ENCODE results near the gene NTM.

Gene NTM

DNA sequence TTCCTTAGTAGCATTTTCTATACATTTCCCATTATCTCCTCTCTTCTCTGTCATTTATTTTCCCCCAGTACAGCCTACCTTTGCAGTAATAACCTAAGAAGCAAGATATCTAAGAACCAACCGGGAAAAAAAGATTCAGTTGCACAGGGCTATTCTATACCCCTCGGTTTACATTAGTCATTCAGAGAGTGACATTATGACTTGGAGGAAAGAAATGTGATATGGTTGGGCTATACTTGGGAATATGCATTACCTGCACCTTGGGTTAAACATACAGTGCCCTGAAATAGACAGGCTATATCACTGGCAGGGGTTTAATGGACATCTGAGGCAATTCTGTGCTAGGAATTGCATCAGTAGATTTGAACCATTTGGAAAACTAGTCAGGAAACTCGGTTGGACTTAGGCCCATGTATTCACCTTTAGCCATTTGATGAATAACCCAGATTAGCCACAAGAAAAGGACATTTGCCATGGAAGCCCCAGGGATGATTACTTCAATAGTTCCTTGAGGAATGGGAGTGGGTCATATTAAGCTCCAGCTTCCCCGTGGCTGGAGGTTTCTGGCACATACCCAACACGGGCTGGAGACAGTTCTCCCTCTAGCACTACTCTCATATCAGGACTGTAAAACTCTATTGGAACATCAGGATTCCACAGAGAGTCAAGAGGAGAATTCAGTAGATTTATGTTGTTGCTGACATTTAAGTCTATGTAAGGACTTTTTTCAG lies 973.2 kb downstream of the NTM start:
- peaks cover 0 to 5% of the 10 kb centered on the region in 2 donors for H3K9me3 ChIP-seq (ENCODE audit: control insufficient read depth in 2 of 2, low read length in 2 of 2)
- no peaks in the 10 kb centered on the region for H3K4me1 ChIP-seq (ENCODE audit: control insufficient read depth in 2 of 2, insufficient read depth in 2 of 2, low read length in 2 of 2)
- no peaks in the 10 kb centered on the region for H3K36me3 ChIP-seq (ENCODE audit: control insufficient read depth in 2 of 2, insufficient read depth in 2 of 2, low read length in 2 of 2)
- H3K27ac ChIP-seq (ENCODE audit: low read depth in 2 of 2, low read length in 2 of 2) = no peak overlapping the region
- no peak overlapping the region for H3K9ac ChIP-seq (ENCODE audit: low read depth in 1 of 2, low read length in 2 of 2)
- H3K27me3 ChIP-seq (ENCODE audit: control insufficient read depth in 2 of 2, insufficient read depth in 2 of 2, low read length in 2 of 2) = no peaks in the 10 kb centered on the region
- no peak overlapping the region for H3K4me3 ChIP-seq (ENCODE audit: low read length in 2 of 2)

DNA sequence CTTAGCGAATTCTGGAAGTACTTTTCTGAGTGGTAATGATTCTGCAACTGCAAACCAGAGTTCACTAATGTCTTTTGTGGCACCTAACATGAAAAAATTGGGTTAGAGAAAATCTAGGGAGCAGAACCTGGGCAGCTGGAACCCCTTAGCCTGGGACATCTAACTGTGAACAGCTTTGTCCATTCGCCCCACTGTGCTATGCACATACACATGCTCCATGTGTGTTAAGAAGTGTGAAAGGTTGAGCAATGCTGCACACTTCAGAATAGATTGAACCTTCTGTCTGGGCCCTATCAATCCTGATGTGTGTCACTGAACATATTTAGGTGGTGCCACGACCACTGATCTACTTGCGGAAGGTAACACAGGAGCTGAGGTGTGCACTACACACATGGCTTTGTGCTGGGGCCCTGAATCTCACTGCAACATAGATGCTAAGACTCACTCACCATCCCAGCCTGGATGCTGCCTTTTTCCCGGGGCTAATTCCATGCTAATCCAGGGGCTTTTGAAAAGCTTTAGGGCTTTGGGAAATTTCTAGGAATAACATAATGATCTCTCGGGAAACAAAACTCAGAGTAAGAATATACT lies 976.2 kb downstream of the NTM start:
- Histone ChIP-seq H3K27ac (ENCODE audit: low read depth in 2 of 2, low read length in 2 of 2) (no peak overlapping the region), H3K36me3 (ENCODE audit: control insufficient read depth in 2 of 2, insufficient read depth in 2 of 2, low read length in 2 of 2) (no peaks in the 10 kb centered on the region), H3K4me3 (ENCODE audit: low read length in 2 of 2) (no peak overlapping the region), H3K27me3 (ENCODE audit: control insufficient read depth in 2 of 2, insufficient read depth in 2 of 2, low read length in 2 of 2) (no peaks in the 10 kb centered on the region), H3K9me3 (ENCODE audit: control insufficient read depth in 2 of 2, low read length in 2 of 2) (no peaks in the 10 kb centered on the region), H3K9ac (ENCODE audit: low read depth in 1 of 2, low read length in 2 of 2) (no peak overlapping the region), H3K4me1 (ENCODE audit: control insufficient read depth in 2 of 2, insufficient read depth in 2 of 2, low read length in 2 of 2) (no peaks in the 10 kb centered on the region)

DNA sequence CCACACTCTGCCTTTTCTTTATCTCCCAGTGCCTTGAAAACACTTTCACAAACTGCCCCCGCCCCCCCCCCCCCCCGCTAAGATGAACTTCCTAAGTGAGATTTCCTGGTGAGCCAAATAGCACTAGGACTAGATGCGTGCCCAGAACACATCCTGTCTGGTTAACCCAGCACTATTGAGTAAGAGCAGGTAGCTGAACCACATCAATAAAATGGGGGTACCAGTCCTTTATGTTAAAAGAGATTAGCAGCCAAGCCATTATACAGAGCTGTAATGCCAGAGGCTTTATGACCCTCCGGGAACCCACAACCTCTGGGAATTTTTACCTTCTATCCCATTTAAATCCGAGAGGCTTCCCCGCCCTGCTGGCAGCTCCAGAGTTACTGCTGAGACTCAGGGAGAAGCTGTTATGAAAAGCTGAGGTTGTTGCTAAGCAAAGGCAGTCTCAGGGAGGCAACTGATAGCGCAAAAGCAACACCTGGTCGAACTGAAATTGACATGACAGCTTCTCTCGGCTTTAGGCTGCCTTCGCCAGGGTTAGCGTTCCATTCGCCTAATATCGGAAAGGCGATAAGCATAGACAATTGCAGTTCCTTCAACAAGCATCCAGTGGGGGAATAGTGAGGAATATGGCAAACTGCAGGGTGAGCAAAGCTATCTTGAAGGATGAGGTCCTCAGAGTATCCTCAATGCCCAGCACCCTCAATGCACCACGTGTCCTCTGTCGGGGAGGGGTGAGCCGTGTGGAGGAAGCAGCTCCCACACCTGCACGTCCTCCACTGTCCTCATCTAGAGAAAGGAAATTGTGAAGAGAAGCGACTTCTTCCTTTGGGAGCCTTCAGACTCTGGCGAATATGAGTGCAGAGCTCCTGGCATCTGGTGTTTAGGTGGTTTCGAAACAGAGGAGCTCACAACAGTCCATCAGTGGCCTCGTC lies 977.0 kb downstream of the NTM start:
- Histone ChIP-seq H3K4me1 (ENCODE audit: control insufficient read depth in 2 of 2, insufficient read depth in 2 of 2, low read length in 2 of 2) (no peaks in the 10 kb centered on the region), H3K27me3 (ENCODE audit: control insufficient read depth in 2 of 2, insufficient read depth in 2 of 2, low read length in 2 of 2) (no peaks in the 10 kb centered on the region), H3K9ac (ENCODE audit: low read depth in 1 of 2, low read length in 2 of 2) (no peak overlapping the region), H3K9me3 (ENCODE audit: control insufficient read depth in 2 of 2, low read length in 2 of 2) (no peaks in the 10 kb centered on the region), H3K27ac (ENCODE audit: low read depth in 2 of 2, low read length in 2 of 2) (no peak overlapping the region), H3K4me3 (ENCODE audit: low read length in 2 of 2) (no peak overlapping the region), H3K36me3 (ENCODE audit: control insufficient read depth in 2 of 2, insufficient read depth in 2 of 2, low read length in 2 of 2) (no peaks in the 10 kb centered on the region)

DNA sequence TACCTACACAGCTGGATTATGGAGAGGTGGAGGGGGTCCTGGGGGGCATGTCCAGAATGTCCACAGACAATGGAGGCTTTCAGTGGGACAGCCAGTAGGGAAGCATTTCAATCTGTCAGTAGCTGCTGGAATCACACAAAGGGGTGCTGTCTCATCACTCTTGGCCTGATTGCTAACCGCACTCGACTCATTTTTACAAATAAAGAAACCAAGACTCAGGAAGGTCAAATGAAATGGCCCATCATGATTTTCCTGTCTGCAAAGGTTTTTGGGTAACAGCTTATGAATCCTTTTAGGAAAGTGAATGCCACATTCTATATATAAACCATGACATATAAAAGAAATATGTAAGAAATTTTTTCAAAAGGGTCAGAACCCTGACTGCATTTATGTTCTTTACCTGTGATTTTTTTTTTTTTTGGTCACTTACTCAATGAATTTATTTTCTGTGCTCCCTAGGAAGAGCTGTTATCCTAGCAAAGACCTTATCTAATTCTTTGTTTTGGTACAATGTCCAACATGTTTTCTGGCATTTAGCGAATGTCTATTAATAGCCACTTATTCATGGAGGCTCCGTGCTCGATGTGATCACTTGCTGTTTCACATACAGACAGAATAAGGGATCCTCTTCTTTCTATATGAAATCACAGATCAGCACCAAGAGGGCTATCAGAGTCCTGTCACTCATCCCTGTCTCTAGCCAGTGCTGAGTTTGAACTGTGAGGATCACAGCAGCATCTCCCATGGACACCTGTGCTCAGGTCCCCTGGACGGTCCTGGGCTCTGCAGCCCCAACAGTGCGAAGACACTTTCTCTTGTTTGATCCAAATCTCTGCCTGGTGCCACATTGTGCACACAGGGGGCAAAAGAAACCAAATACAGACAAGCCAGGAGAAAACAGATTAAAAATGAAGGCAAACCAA lies 979.7 kb downstream of the NTM start:
- no peaks in the 10 kb centered on the region for H3K36me3 ChIP-seq (ENCODE audit: control insufficient read depth in 2 of 2, insufficient read depth in 2 of 2, low read length in 2 of 2)
- H3K9me3 ChIP-seq (ENCODE audit: control insufficient read depth in 2 of 2, low read length in 2 of 2) = no peaks in the 10 kb centered on the region
- H3K27me3 ChIP-seq (ENCODE audit: control insufficient read depth in 2 of 2, insufficient read depth in 2 of 2, low read length in 2 of 2) = no peaks in the 10 kb centered on the region
- H3K4me3 ChIP-seq (ENCODE audit: low read length in 2 of 2) = no peak overlapping the region
- no peaks in the 10 kb centered on the region for H3K4me1 ChIP-seq (ENCODE audit: control insufficient read depth in 2 of 2, insufficient read depth in 2 of 2, low read length in 2 of 2)
- no peak overlapping the region for H3K9ac ChIP-seq (ENCODE audit: low read depth in 1 of 2, low read length in 2 of 2)
- no peak overlapping the region for H3K27ac ChIP-seq (ENCODE audit: low read depth in 2 of 2, low read length in 2 of 2)

DNA sequence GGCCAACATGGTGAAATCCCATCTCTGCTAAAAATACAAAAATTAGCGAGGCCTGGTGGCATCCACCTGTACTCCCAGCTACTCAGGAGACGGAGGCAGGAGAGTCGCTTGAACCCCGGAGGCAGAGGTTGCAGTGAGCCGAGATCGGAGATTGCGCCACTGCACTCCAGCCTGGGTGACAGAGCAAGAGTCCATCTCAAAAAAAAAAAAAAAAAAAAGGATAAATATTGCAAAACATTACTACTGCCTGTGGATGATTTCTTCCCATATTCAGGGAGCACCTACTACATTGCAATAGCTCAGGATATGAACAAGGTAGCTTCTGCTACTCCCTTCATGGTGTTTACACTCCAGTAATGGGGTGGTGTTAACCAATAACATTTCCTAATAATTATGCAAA lies 980.6 kb downstream of the NTM start:
- Histone ChIP-seq H3K27me3 (ENCODE audit: control insufficient read depth in 2 of 2, insufficient read depth in 2 of 2, low read length in 2 of 2) (no peaks in the 10 kb centered on the region), H3K4me1 (ENCODE audit: control insufficient read depth in 2 of 2, insufficient read depth in 2 of 2, low read length in 2 of 2) (no peaks in the 10 kb centered on the region), H3K27ac (ENCODE audit: low read depth in 2 of 2, low read length in 2 of 2) (no peak overlapping the region)

DNA sequence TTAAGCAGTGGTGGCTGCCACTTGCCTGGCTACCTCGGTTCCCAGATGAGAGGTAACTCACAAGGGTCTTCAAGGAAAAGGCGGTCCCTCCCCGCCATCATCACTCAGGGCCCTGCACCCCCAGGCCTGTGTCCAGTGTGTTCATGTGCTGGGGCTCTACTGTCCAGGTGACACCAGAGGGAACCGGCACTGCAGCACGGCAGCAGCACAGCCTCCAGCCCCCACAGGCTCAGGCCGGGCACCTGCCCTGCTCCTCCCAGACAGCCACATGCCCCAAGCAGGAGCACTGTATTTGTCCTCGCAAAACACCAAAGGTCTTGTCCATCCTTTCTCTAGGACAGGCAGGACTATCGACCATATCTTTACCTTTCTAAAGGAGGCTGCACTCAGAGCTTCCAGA lies 982.1 kb downstream of the NTM start:
- Histone ChIP-seq H3K27me3 (ENCODE audit: control insufficient read depth in 2 of 2, insufficient read depth in 2 of 2, low read length in 2 of 2) (no peaks in the 10 kb centered on the region), H3K36me3 (ENCODE audit: control insufficient read depth in 2 of 2, insufficient read depth in 2 of 2, low read length in 2 of 2) (no peaks in the 10 kb centered on the region), H3K4me3 (ENCODE audit: low read length in 2 of 2) (no peak overlapping the region), H3K4me1 (ENCODE audit: control insufficient read depth in 2 of 2, insufficient read depth in 2 of 2, low read length in 2 of 2) (no peaks in the 10 kb centered on the region), H3K9ac (ENCODE audit: low read depth in 1 of 2, low read length in 2 of 2) (no peak overlapping the region), H3K27ac (ENCODE audit: low read depth in 2 of 2, low read length in 2 of 2) (no peak overlapping the region), H3K9me3 (ENCODE audit: control insufficient read depth in 2 of 2, low read length in 2 of 2) (no peaks in the 10 kb centered on the region)

More for the DNA sequence above, 980.6 kb downstream of the NTM start:
- no peak overlapping the region for H3K9ac ChIP-seq (ENCODE audit: low read depth in 1 of 2, low read length in 2 of 2)
- H3K36me3 ChIP-seq (ENCODE audit: control insufficient read depth in 2 of 2, insufficient read depth in 2 of 2, low read length in 2 of 2) = no peaks in the 10 kb centered on the region
- H3K9me3 ChIP-seq (ENCODE audit: control insufficient read depth in 2 of 2, low read length in 2 of 2) = no peaks in the 10 kb centered on the region
- no peak overlapping the region for H3K4me3 ChIP-seq (ENCODE audit: low read length in 2 of 2)

DNA sequence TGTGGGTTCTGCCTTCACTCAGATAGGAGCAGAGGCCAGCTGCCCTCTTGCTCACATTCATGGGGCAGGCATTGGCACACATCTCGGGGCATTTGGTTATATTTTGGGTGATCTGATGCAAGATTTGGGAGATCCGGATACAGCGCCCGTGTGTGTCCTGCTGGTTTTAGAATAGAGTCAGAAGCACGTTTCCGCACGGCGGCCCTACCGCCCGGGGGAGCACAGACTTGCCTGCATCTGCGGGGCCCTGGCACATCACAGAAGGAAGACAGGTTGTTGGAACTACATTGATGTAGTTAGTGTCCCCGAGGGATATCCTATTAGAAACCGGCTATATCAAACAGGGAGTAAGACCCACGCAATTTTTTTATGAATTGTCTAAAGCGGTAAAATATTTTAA lies 982.8 kb downstream of the NTM start:
- Histone ChIP-seq H3K4me3 (ENCODE audit: low read length in 2 of 2) (no peak overlapping the region), H3K9ac (ENCODE audit: low read depth in 1 of 2, low read length in 2 of 2) (no peak overlapping the region), H3K4me1 (ENCODE audit: control insufficient read depth in 2 of 2, insufficient read depth in 2 of 2, low read length in 2 of 2) (no peaks in the 10 kb centered on the region), H3K36me3 (ENCODE audit: control insufficient read depth in 2 of 2, insufficient read depth in 2 of 2, low read length in 2 of 2) (no peaks in the 10 kb centered on the region), H3K27ac (ENCODE audit: low read depth in 2 of 2, low read length in 2 of 2) (no peak overlapping the region), H3K9me3 (ENCODE audit: control insufficient read depth in 2 of 2, low read length in 2 of 2) (no peaks in the 10 kb centered on the region), H3K27me3 (ENCODE audit: control insufficient read depth in 2 of 2, insufficient read depth in 2 of 2, low read length in 2 of 2) (no peaks in the 10 kb centered on the region)

DNA sequence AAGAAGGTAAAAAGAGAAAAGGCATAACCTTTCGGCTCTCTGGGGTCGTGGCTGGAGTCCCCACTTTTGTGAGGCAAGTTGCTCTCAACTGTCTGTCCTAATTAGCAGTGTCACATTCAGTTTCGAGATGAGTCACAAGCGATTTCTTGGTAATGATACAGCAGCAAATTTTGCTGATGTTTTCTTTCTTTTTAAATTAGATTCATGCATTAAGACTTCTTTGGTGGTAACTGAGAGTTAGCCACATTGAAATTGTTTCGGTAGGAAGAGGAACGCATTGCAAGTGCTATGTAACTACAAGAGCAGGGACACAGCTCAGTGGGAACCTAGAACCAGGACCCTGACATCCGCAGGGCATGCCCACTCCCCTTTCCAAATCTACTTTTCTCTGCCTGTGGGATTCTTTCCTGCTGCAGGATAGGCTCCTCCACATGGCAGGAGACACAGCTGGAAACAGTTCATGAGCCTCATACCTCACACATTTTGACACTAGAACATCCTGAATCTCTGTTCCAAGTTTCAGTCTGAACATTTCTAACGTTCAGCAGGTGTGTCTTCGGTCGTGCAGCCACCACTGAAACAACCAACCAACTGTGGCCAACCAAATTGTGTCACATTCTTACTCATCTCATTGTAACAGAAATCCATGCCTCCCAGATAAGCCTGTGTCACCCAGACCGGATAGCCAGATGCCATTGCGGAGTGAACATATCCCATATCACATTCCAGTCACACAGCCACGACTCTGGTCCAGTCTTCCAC lies 987.6 kb downstream of the NTM start:
- Histone ChIP-seq H3K9ac (ENCODE audit: low read depth in 1 of 2, low read length in 2 of 2) (no peak overlapping the region), H3K27me3 (ENCODE audit: control insufficient read depth in 2 of 2, insufficient read depth in 2 of 2, low read length in 2 of 2) (no peaks in the 10 kb centered on the region), H3K9me3 (ENCODE audit: control insufficient read depth in 2 of 2, low read length in 2 of 2) (no peaks in the 10 kb centered on the region), H3K4me3 (ENCODE audit: low read length in 2 of 2) (no peak overlapping the region), H3K27ac (ENCODE audit: low read depth in 2 of 2, low read length in 2 of 2) (peak overlapping the region; percentile 39 to 48), H3K36me3 (ENCODE audit: control insufficient read depth in 2 of 2, insufficient read depth in 2 of 2, low read length in 2 of 2) (no peaks in the 10 kb centered on the region), H3K4me1 (ENCODE audit: control insufficient read depth in 2 of 2, insufficient read depth in 2 of 2, low read length in 2 of 2) (no peaks in the 10 kb centered on the region)

DNA sequence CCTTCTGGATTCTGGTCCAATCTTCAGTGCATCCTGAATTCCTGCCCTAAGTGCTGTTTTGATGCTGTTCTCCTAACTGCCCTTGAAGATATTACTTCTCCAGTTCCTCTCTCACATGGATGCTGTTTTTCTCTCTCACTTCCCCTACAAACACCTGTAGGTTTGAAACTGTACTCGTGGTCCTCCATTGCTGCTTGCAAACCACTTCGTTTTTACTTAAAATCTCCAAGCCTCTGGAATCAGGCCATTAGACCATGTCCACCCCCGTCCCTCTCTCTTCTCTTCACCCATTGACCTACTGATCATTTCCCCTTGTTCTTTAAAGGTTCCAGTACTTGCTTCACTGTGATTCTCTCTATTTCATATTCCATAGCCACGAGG lies 988.1 kb downstream of the NTM start:
- no peak overlapping the region for H3K9ac ChIP-seq (ENCODE audit: low read depth in 1 of 2, low read length in 2 of 2)
- no peaks in the 10 kb centered on the region for H3K4me1 ChIP-seq (ENCODE audit: control insufficient read depth in 2 of 2, insufficient read depth in 2 of 2, low read length in 2 of 2)
- H3K4me3 ChIP-seq (ENCODE audit: low read length in 2 of 2) = no peak overlapping the region
- H3K9me3 ChIP-seq (ENCODE audit: control insufficient read depth in 2 of 2, low read length in 2 of 2) = no peaks in the 10 kb centered on the region
- H3K36me3 ChIP-seq (ENCODE audit: control insufficient read depth in 2 of 2, insufficient read depth in 2 of 2, low read length in 2 of 2) = no peaks in the 10 kb centered on the region
- peak overlapping the region in 1 of 2 donors; percentile 48 for H3K27ac ChIP-seq (ENCODE audit: low read depth in 2 of 2, low read length in 2 of 2)
- no peaks in the 10 kb centered on the region for H3K27me3 ChIP-seq (ENCODE audit: control insufficient read depth in 2 of 2, insufficient read depth in 2 of 2, low read length in 2 of 2)

Measured in mucosa of rectum (tissue), 2 donors.